SK-N-SH (cell line): Measurements from ENCODE around the gene TBCE. TPM values are rescaled to one million over a fixed set of nuclear protein-coding genes. Genes with fewer than 3 reads are reported as not detected.

ENCODE experiments used
- CTCF ChIA-PET: fragments of 300-600, 350-600 bp; formaldehyde crosslinking; extraction: SDS; loops from one replicate; lab custom pipeline; 2021; lab: Yijun Ruan, JAX
- POLR2A ChIA-PET: fragments of 350-600 bp; sonication (Branson Sonifier 250); formaldehyde crosslinking; extraction: SDS; loops from one replicate; lab custom pipeline; 2020; ENCODE audit warnings: antibody characterized with exemption, inconsistent platforms; lab: Yijun Ruan, JAX
- DNase-seq: peaks from one replicate; pipeline ENCODE4 v3.0.0; 2012
- H2AFZ ChIP-seq: fragments of 200-600 bp; sonication (generic); 2 replicates; pipeline ENCODE4 v1.8.1; 2016; ENCODE audit warnings: antibody characterized with exemption, mild to moderate bottlenecking, low read depth
- H3F3A ChIP-seq: fragments of 200-600 bp; sonication (generic); replicated peaks from 2 replicates; pipeline ENCODE3; 2016; ENCODE audit warnings: antibody characterized with exemption, mild to moderate bottlenecking; ENCODE audit not compliant: insufficient read depth
- H3K27ac ChIP-seq, 2 experiments: fragments of 200-500 bp in 1 of 2; fragments of 200-600 bp in 1 of 2; sonication (Bioruptor generic) in 1 of 2; sonication (generic), shearing (Covaris generic) in 1 of 2; 2 replicates each; pipeline versions ENCODE4 v1.5.1 to v1.6.1; 2014 to 2016; ENCODE audit warnings: low read depth in 2 of 2, inconsistent platforms in 1 of 2, low read length in 1 of 2, mild to moderate bottlenecking in 1 of 2, mixed read lengths in 1 of 2
- H3K27me3 ChIP-seq: fragments of 200-600 bp; sonication (generic), shearing (Covaris generic); 2 replicates; pipeline ENCODE4 v1.6.1; 2016; ENCODE audit warnings: mixed run types; ENCODE audit not compliant: insufficient read depth
- H3K36me3 ChIP-seq, 2 experiments: fragments of 200-500 bp in 1 of 2; fragments of 200-600 bp in 1 of 2; sonication (Bioruptor generic) in 1 of 2; sonication (generic) in 1 of 2; replicated peaks in 1 of 2; 2 replicates each; pipeline versions ENCODE3 to v1.5.1; 2014 to 2016; ENCODE audit warnings: low read length in 1 of 2, mild to moderate bottlenecking in 1 of 2; ENCODE audit not compliant: insufficient read depth in 2 of 2, control insufficient read depth in 1 of 2
- H3K4me1 ChIP-seq, 2 experiments: fragments of 200-500 bp in 1 of 2; fragments of 200-600 bp in 1 of 2; sonication (Bioruptor generic) in 1 of 2; sonication (generic), shearing (Covaris generic) in 1 of 2; 2 replicates each; pipeline versions ENCODE4 v1.5.1 to v1.6.1; 2014 to 2016; ENCODE audit warnings: low read depth in 1 of 2, low read length in 1 of 2, mixed run types in 1 of 2; ENCODE audit not compliant: insufficient read depth in 2 of 2, control insufficient read depth in 1 of 2
- H3K4me2 ChIP-seq: fragments of 200-600 bp; sonication (generic), shearing (Covaris generic); 2 replicates; pipeline ENCODE4 v1.6.1; 2017; ENCODE audit warnings: mixed run types
- H3K4me3 ChIP-seq, 2 experiments: fragments of 200-500 bp in 1 of 2; fragments of 200-600 bp in 1 of 2; sonication (Bioruptor generic) in 1 of 2; sonication (generic), shearing (Covaris generic) in 1 of 2; 2 replicates each; pipeline versions ENCODE4 v1.5.1 to v1.8.1; 2014 to 2016; ENCODE audit warnings: low read depth in 2 of 2, inconsistent platforms in 1 of 2, low read length in 1 of 2, mild to moderate bottlenecking in 1 of 2, mixed read lengths in 1 of 2, moderate library complexity in 1 of 2
- H3K79me2 ChIP-seq: fragments of 200-600 bp; sonication (generic); 2 replicates; pipeline ENCODE4 v1.8.1; 2017; ENCODE audit warnings: mild to moderate bottlenecking; ENCODE audit not compliant: insufficient read depth
- H3K9ac ChIP-seq: fragments of 200-600 bp; sonication (generic); 2 replicates; pipeline ENCODE4 v1.6.1; 2017; ENCODE audit warnings: mixed run types
- H3K9me2 ChIP-seq: fragments of 200-600 bp; sonication (generic); 2 replicates; pipeline ENCODE4 v1.6.1; 2017; ENCODE audit warnings: mixed run types
- H3K9me3 ChIP-seq: fragments of 200-600 bp; sonication (generic); 2 replicates; pipeline ENCODE4 v1.6.1; 2017; ENCODE audit warnings: mixed run types, mild to moderate bottlenecking, moderate library complexity
- H4K20me1 ChIP-seq: fragments of 200-600 bp; sonication (generic); 2 replicates; pipeline ENCODE4 v1.6.1; 2017; ENCODE audit warnings: mild to moderate bottlenecking, mixed run types; ENCODE audit not compliant: insufficient read depth
- EZH2phosphoT487 ChIP-seq: fragments of 200-600 bp; sonication (generic); IDR thresholded peaks from 2 replicates; pipeline ENCODE4 v1.6.1; 2017; ENCODE audit warnings: low read depth, mixed run types, mild to moderate bottlenecking, antibody characterized with exemption, moderate library complexity, borderline replicate concordance
- FOXJ3 ChIP-seq: sonication (generic); formaldehyde crosslinking; IDR thresholded peaks from 2 replicates; pipeline ENCODE4 v1.5.1; 2020; ENCODE audit warnings: mild to moderate bottlenecking, missing genetic modification reagents
- FOXM1 ChIP-seq: IDR thresholded peaks from 2 replicates; pipeline ENCODE4 v1.4.0; 2012; ENCODE audit warnings: low read depth, mild to moderate bottlenecking
- GABPA ChIP-seq: IDR thresholded peaks from 2 replicates; pipeline ENCODE4 v1.4.0; 2012; ENCODE audit warnings: low read depth, mild to moderate bottlenecking
- JUND ChIP-seq: IDR thresholded peaks from 2 replicates; pipeline ENCODE4 v1.4.0; 2012
- MXI1 ChIP-seq: IDR thresholded peaks from 2 replicates; pipeline ENCODE4 v1.6.1; 2012; ENCODE audit warnings: mild to moderate bottlenecking, low read depth, low read length, improper control_type of control experiment
- POLR2AphosphoS5 ChIP-seq: IDR thresholded peaks from 2 replicates; pipeline ENCODE4 v1.6.1; 2012; ENCODE audit warnings: low read depth, low read length
- RCOR1 ChIP-seq: fragments of 150-350 bp; IDR thresholded peaks from 2 replicates; pipeline ENCODE4 v1.6.1; 2017; ENCODE audit warnings: antibody characterized with exemption, low read length
- RFX5 ChIP-seq: IDR thresholded peaks from 2 replicates; pipeline ENCODE4 v1.6.1; 2012; ENCODE audit warnings: mild to moderate bottlenecking, improper control_type of control experiment, low read length
- SIN3A ChIP-seq: IDR thresholded peaks from 2 replicates; pipeline ENCODE4 v1.6.1; 2012; ENCODE audit warnings: low read depth, mild to moderate bottlenecking, low read length, moderate library complexity, borderline replicate concordance
- TEAD4 ChIP-seq: IDR thresholded peaks from 2 replicates; pipeline ENCODE4 v1.4.0; 2012; ENCODE audit warnings: mild to moderate bottlenecking, borderline replicate concordance; ENCODE audit not compliant: insufficient read depth
- YY1 ChIP-seq: IDR thresholded peaks from 2 replicates; pipeline ENCODE4 v1.4.0; 2012; ENCODE audit warnings: low read depth, mild to moderate bottlenecking
- WGBS: methylation state at CpG from one replicate; pipeline ENCODE4 v1.1.6; 2017; ENCODE audit warnings: low lambda C conversion rate; 5-methylcytosine and 5-hydroxymethylcytosine counted together
- polyA plus RNA-seq, 3 experiments: library from polyadenylated mRNA; depleted of rRNA; stranded (reverse); fragments of >200 nt; gene quantifications; 2 replicates each; pipeline ENCODE4 v1.2.3, GENCODE V29; 2012
- TF ChIP-seq, protein P1 (sequence below): IDR thresholded peaks from 2 replicates; pipeline ENCODE4; 2012
- TF ChIP-seq, protein P2 (sequence below): fragments of 150-350 bp; IDR thresholded peaks from 2 replicates; pipeline ENCODE4 v1.6.1; 2016; ENCODE audit warnings: mild to moderate bottlenecking, low read depth, low read length
- TF ChIP-seq, protein P3 (sequence below): IDR thresholded peaks from 2 replicates; pipeline ENCODE4 v1.4.0; 2012; ENCODE audit warnings: low read depth, borderline replicate concordance
- TF ChIP-seq, protein P4 (sequence below): IDR thresholded peaks from 2 replicates; pipeline ENCODE4 v1.6.1; 2012; ENCODE audit warnings: mild to moderate bottlenecking, low read depth, low read length, moderate library complexity

Gene TBCE
- polyA plus RNA-seq, 1 of the 3 experiments (the other 2 are of a cell fraction): 18.3 TPM

DNA sequence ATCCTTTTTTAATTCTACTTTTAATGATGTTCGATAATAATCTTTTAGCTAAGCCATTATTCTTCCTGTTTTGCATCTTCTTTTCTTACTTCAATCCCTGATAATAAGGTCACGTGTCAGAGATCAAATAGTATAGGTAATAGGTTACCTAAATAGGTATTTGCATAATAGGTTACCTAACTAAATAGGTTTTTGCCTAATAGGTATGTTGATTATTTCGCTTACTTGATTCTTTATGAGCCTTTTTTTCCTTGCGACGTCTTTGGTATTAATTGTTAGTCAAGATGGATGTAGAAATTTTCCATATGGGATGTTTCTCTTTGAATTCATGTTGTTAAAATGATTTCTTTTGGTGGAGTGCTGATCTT lies 36.3 kb upstream of the TBCE start:
- peak overlapping the region; percentile 0 to 96; a peak in 2 of 4 replicates for H3K27ac ChIP-seq
- ChIA-PET CTCF (interaction anchor here (1.1 to 4.8 kb wide), 4 partner anchors 8 to 162 kb away, joined by 3 to 33 read pairs (median 4); no protein-coding TSS in a partner anchor), POLR2A (no interaction called here)
- TF ChIP-seq FOXJ3 (no peak), YY1 (no peak), EZH2phosphoT487 (no peak), JUND (no peak), POLR2AphosphoS5 (no peak), GABPA (no peak)
- TF ChIP-seq, protein P1, sequence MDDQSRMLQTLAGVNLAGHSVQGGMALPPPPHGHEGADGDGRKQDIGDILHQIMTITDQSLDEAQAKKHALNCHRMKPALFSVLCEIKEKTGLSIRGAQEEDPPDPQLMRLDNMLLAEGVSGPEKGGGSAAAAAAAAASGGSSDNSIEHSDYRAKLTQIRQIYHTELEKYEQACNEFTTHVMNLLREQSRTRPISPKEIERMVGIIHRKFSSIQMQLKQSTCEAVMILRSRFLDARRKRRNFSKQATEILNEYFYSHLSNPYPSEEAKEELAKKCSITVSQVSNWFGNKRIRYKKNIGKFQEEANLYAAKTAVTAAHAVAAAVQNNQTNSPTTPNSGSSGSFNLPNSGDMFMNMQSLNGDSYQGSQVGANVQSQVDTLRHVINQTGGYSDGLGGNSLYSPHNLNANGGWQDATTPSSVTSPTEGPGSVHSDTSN: no peak
- TF ChIP-seq, protein P2, sequence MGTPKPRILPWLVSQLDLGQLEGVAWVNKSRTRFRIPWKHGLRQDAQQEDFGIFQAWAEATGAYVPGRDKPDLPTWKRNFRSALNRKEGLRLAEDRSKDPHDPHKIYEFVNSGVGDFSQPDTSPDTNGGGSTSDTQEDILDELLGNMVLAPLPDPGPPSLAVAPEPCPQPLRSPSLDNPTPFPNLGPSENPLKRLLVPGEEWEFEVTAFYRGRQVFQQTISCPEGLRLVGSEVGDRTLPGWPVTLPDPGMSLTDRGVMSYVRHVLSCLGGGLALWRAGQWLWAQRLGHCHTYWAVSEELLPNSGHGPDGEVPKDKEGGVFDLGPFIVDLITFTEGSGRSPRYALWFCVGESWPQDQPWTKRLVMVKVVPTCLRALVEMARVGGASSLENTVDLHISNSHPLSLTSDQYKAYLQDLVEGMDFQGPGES: no peak
- H3K27me3 ChIP-seq: no peaks in the 10 kb centered on the region
- H3K9ac ChIP-seq: peak overlapping the region; percentile 82; the same call in 1 of the 2 replicates
- peaks cover 19% of the 10 kb centered on the region for H3F3A ChIP-seq
- H3K36me3 ChIP-seq: peaks cover 17 to 28% of the 10 kb centered on the region in 2 experiments
- H3K9me3 ChIP-seq: no peaks in the 10 kb centered on the region
- H4K20me1 ChIP-seq: peaks cover 34% of the 10 kb centered on the region
- no peak overlapping the region for H2AFZ ChIP-seq
- H3K79me2 ChIP-seq: peaks cover 87% of the 10 kb centered on the region
- peaks cover 4 to 18% of the 10 kb centered on the region in 2 experiments; a peak in 2 of 4 replicates for H3K4me1 ChIP-seq
- no peaks in the 10 kb centered on the region for H3K9me2 ChIP-seq
- H3K4me3 ChIP-seq: peak overlapping the region; percentile 75 to 86
- 64% methylated on average over 5 of the region's 5 CpGs for WGBS
- no peak for DNase-seq
- peak overlapping the region; percentile 85 for H3K4me2 ChIP-seq

DNA sequence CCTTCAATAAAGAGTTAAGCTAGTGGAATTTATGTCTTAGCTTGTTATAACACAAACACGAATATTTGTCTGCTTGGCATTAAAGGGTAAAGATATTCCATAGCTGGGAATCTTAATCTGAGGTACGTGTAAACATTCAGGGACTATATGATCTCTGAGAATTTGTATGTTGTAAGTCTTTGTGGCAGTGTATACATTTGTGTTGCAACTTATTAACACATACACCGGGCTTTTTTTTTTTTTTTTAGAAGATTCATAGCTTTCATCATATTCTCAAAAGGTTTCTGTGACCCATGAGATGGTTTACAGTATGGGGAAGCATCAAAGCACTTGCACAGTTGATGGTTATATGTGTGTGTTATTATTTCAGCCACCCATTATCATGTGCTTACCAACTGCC lies 35.8 kb upstream of the TBCE start:
- no peak for DNase-seq
- Histone ChIP-seq H3K4me3 (peak overlapping the region; percentile 75 to 86; a peak in 3 of 4 replicates), H3K4me2 (peak overlapping the region; percentile 85)
- ChIA-PET CTCF (interaction anchor here (1.1 to 4.8 kb wide), 3 partner anchors 8 to 84 kb away, joined by 3 to 33 read pairs (median 4); no protein-coding TSS in a partner anchor), POLR2A (no interaction called here)
- TF ChIP-seq SIN3A (no peak), FOXM1 (no peak), RCOR1 (no peak), POLR2AphosphoS5 (no peak), TEAD4 (no peak), MXI1 (no peak), RFX5 (no peak)
- TF ChIP-seq, protein P3, sequence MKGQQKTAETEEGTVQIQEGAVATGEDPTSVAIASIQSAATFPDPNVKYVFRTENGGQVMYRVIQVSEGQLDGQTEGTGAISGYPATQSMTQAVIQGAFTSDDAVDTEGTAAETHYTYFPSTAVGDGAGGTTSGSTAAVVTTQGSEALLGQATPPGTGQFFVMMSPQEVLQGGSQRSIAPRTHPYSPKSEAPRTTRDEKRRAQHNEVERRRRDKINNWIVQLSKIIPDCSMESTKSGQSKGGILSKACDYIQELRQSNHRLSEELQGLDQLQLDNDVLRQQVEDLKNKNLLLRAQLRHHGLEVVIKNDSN: no peak
- TF ChIP-seq, protein P1: no peak
- TF ChIP-seq, protein P4, sequence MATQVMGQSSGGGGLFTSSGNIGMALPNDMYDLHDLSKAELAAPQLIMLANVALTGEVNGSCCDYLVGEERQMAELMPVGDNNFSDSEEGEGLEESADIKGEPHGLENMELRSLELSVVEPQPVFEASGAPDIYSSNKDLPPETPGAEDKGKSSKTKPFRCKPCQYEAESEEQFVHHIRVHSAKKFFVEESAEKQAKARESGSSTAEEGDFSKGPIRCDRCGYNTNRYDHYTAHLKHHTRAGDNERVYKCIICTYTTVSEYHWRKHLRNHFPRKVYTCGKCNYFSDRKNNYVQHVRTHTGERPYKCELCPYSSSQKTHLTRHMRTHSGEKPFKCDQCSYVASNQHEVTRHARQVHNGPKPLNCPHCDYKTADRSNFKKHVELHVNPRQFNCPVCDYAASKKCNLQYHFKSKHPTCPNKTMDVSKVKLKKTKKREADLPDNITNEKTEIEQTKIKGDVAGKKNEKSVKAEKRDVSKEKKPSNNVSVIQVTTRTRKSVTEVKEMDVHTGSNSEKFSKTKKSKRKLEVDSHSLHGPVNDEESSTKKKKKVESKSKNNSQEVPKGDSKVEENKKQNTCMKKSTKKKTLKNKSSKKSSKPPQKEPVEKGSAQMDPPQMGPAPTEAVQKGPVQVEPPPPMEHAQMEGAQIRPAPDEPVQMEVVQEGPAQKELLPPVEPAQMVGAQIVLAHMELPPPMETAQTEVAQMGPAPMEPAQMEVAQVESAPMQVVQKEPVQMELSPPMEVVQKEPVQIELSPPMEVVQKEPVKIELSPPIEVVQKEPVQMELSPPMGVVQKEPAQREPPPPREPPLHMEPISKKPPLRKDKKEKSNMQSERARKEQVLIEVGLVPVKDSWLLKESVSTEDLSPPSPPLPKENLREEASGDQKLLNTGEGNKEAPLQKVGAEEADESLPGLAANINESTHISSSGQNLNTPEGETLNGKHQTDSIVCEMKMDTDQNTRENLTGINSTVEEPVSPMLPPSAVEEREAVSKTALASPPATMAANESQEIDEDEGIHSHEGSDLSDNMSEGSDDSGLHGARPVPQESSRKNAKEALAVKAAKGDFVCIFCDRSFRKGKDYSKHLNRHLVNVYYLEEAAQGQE: no peak
- TF ChIP-seq, all 33 proteins: peak for 0
- Histone ChIP-seq H3K36me3 (peaks cover 18 to 28% of the 10 kb centered on the region in 2 experiments), H3F3A (peaks cover 19% of the 10 kb centered on the region), H3K9me3 (no peaks in the 10 kb centered on the region), H3K9ac (peak overlapping the region; percentile 82; the same call in 1 of the 2 replicates), H3K9me2 (no peaks in the 10 kb centered on the region), H3K27me3 (no peaks in the 10 kb centered on the region), H3K27ac (0 out of 4 replicates have a peak overlapping the region, but pooled peaks of 1 of the 2 experiments have one; percentile 12), H2AFZ (no peak overlapping the region), H4K20me1 (peaks cover 29% of the 10 kb centered on the region), H3K4me1 (peaks cover 0 to 13% of the 10 kb centered on the region in 2 experiments; a peak in 2 of 4 replicates), H3K79me2 (peaks cover 86% of the 10 kb centered on the region)
- WGBS: 44% methylated on average over 3 of the region's 3 CpGs
